ENCODE results near the gene ATP6V0A1.

DNA sequence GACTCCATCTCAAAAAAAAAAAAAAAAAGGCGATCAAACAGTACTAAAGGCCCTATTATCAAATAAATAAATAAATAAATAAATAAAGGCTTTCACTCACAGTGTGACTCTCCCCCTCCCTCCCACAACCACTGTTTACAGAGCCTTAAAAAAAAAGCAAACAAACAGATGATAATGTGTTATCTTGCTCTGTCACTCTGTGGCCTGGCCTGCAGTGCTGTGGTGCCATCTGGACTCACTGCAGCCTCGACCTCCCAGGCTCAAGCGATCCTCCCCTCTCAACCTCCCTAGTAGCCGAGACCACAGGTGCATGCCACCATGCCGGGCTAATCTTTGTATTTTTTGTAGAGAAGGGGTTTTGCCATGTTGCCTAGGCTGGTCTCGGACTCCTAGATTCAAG is 69.3 kb downstream of the ATP6V0A1 start:
- no peak for TF ChIP-seq CTCF (IDR thresholded peaks at IDR 0.05)
- TF ChIP-seq POLR2A (IDR thresholded peaks at IDR 0.05) = no peak
